ENCODE data around the gene TMIGD1. TPM values are rescaled to one million over a fixed set of nuclear protein-coding genes. Genes with fewer than 3 reads are reported as not detected.
A peak's percentile ranks its signal among the peaks of the same experiment; 100 is the strongest.

The TMIGD1 gene
- total RNA-seq, 4 donors from 2014 or later, result not detected

DNA sequence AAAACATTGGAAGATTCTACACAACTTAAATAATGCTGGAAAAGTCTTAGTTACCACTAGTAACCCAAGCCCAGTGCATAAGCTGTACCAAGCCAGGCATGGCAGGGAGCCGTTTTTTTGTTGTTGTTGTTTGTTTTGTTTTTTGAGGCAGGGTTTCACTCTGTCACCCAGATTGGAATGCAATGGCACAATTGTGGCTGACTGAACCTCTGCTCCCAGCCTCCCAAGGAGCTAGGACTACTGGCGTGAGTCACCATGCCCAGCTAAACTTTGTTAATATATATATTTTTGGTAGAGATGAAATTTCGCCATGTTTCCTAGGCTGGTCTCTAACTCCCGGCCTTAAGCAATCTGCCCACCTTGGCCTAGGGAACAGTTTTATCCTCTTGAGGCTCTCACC is 564 bp upstream of the TMIGD1 start:
- Histone ChIP-seq H3K36me3 (no peaks in the 10 kb centered on the region), H3K4me1 (peaks cover 0 to 32% (median 0%) of the 10 kb centered on the region in 3 donors), H3K4me3 (no peak overlapping the region), H3K9me3 (no peaks in the 10 kb centered on the region), H3K27ac (peak overlapping the region in 1 of 4 donors; percentile 27), H3K27me3 (no peaks in the 10 kb centered on the region)
- DNase-seq, result no peak
- TF ChIP-seq POLR2A (IDR thresholded peaks at IDR 0.05), result no peak
- intact Hi-C loops (cut with DNase I), result loop anchor here (10.0 kb wide), 1 partner anchor 210 kb away; no protein-coding TSS in a partner anchor
- WGBS, 2 donors, result 82 to 98% methylated on average over 4 of the region's 4 CpGs

DNA sequence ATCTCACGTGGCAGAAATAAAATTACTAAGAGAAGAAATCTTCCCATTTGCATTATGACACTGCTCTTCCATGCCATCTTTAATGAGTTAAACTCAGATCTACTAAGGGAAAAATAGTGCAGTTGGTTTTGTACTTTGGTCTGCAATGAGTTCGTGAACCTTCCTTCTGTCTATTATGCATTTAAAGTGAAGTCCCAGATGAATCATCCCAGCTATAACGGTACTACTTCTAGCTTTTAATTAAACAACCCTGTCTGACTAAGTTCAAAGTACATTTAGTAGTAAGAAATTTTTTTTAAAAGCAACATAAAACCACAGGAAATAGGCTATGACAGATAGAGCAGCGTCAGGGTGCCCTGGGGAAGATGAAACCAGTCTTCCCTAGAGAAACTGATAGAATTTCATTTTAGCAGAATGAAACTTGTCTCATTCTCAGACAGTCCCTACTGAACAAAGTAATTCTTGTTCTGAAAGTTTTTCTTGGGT is 1.8 kb downstream of the TMIGD1 start:
- Histone ChIP-seq H3K4me3 (no peak overlapping the region), H3K4me1 (peaks cover 0 to 32% (median 0%) of the 10 kb centered on the region in 3 donors), H3K27me3 (no peaks in the 10 kb centered on the region), H3K9me3 (no peaks in the 10 kb centered on the region), H3K36me3 (no peaks in the 10 kb centered on the region), H3K27ac (no peak overlapping the region)
- DNase-seq, result no peak
- WGBS, 2 donors, result 31 to 41% methylated on average over 4 of the region's 4 CpGs
- TF ChIP-seq POLR2A (IDR thresholded peaks at IDR 0.05), result no peak
- TF ChIP-seq, protein P1, sequence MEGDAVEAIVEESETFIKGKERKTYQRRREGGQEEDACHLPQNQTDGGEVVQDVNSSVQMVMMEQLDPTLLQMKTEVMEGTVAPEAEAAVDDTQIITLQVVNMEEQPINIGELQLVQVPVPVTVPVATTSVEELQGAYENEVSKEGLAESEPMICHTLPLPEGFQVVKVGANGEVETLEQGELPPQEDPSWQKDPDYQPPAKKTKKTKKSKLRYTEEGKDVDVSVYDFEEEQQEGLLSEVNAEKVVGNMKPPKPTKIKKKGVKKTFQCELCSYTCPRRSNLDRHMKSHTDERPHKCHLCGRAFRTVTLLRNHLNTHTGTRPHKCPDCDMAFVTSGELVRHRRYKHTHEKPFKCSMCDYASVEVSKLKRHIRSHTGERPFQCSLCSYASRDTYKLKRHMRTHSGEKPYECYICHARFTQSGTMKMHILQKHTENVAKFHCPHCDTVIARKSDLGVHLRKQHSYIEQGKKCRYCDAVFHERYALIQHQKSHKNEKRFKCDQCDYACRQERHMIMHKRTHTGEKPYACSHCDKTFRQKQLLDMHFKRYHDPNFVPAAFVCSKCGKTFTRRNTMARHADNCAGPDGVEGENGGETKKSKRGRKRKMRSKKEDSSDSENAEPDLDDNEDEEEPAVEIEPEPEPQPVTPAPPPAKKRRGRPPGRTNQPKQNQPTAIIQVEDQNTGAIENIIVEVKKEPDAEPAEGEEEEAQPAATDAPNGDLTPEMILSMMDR (IDR thresholded peaks at IDR 0.05), result no peak
- intact Hi-C loops (cut with DNase I), result loop anchor here (10.0 kb wide), 1 partner anchor 207 kb away; no protein-coding TSS in a partner anchor

DNA sequence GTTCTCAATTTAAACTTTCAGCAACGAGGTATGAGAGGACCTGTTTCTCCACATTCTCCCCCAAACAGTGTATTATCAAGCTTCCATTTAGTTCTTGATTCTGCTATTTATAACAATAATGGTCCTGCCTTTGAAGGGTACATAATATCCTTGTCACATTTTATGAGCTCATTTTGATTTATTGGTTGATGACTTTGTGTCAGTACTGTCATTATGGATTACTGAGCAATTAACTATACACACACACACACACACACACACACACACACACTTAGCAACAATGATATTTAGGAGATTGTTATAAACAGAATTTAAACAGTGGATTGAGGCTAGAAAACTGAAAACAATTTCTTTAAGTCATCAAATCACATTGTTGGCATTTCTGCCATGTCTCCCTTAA is 7.0 kb downstream of the TMIGD1 start:
- TF ChIP-seq, protein P1 (IDR thresholded peaks at IDR 0.05), result no peak
- no peak for TF ChIP-seq POLR2A (IDR thresholded peaks at IDR 0.05)
- H3K4me1 ChIP-seq, result peaks cover 7 to 19% (median 11%) of the 10 kb centered on the region in 3 donors
- no peaks in the 10 kb centered on the region for H3K9me3 ChIP-seq
- no peak overlapping the region for H3K27ac ChIP-seq
- H3K27me3 ChIP-seq, result no peaks in the 10 kb centered on the region
- WGBS, 2 donors, result 26 to 29% methylated on average over 1 of the region's 1 CpG
- H3K4me3 ChIP-seq, result no peak overlapping the region
- intact Hi-C loops (cut with DNase I), result no loop called here
- no peaks in the 10 kb centered on the region for H3K36me3 ChIP-seq
- DNase-seq, result no peak

DNA sequence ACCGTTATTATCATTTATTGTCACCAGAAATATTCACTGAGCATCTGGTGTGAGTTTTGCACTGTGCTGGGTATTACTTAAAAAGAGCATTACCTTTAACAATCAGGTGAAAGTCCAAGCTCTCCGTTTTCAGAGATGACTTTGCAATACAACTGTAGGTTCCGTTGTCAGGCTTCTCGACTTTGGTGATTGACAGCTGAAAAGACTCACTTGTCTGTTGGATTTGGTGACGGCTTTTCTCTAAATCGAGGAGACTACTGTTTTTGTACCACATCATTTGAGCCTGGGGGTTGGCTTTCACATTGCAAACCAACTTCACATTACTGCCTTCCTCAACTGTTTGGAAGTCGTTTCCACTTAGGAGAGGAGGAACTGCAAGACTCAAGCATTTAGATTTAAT is 9.1 kb downstream of the TMIGD1 start:
- DNase-seq, result no peak
- WGBS, 2 donors, result 80 to 88% methylated on average over 7 of the region's 7 CpGs
- Histone ChIP-seq H3K36me3 (no peaks in the 10 kb centered on the region), H3K27ac (no peak overlapping the region), H3K4me3 (no peak overlapping the region), H3K4me1 (peaks cover 7 to 19% (median 11%) of the 10 kb centered on the region in 3 donors), H3K9me3 (no peaks in the 10 kb centered on the region), H3K27me3 (no peaks in the 10 kb centered on the region)
- TF ChIP-seq POLR2A (IDR thresholded peaks at IDR 0.05), result no peak
- TF ChIP-seq, protein P1 (IDR thresholded peaks at IDR 0.05), result no peak
- intact Hi-C loops (cut with DNase I), result no loop called here

DNA sequence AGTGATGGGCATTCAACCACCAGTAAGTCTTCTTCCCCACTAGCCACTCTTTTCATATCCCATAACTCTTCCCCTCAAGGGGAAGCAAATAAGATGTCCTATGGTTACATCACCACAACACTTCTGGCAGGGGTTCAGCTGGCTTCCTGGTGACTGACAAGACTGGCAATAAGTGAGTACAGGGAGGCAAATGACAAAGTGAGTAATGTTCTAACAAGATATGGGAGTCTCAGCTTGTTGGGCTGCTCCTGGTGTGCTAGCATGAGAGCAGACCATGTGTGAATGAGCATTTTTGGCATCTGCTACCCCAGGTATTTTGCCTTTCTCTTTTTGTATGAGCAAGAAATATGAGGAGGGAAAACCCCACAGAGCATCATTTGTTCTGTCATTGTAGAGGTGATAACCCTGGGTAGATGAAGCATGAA is 9.9 kb downstream of the TMIGD1 start:
- H3K27me3 ChIP-seq, result no peaks in the 10 kb centered on the region
- no peaks in the 10 kb centered on the region for H3K36me3 ChIP-seq
- intact Hi-C loops (cut with DNase I), result no loop called here
- no peaks in the 10 kb centered on the region for H3K9me3 ChIP-seq
- no peak for TF ChIP-seq POLR2A (IDR thresholded peaks at IDR 0.05)
- TF ChIP-seq, protein P1 (IDR thresholded peaks at IDR 0.05), result no peak
- H3K4me1 ChIP-seq, result peaks cover 7 to 19% (median 11%) of the 10 kb centered on the region in 3 donors
- no peak for DNase-seq
- no peak overlapping the region for H3K4me3 ChIP-seq
- H3K27ac ChIP-seq, result peak overlapping the region in 2 of 4 donors; percentile 7 to 39
